Chondrocyte (in vitro differentiated cells): Measurements from ENCODE around the gene OR2AE1. TPM values are rescaled to one million over a fixed set of nuclear protein-coding genes. Genes with fewer than 3 reads are reported as not detected.
"Not testable (repeated sequence)": the region's sequence is repeated elsewhere in the genome, so short reads cannot be mapped to it uniquely, and the experiment has no call there.

ENCODE experiments used
- DNase-seq: peaks from one replicate; pipeline ENCODE4 v3.0.0; 2021; ENCODE audit warnings: mixed read lengths, low spot score
- H3K27ac Mint-ChIP-seq: one replicate; pipeline ENCODE4 v1.8.0; 2021; ENCODE audit warnings: mild to moderate bottlenecking, moderate library complexity, mixed read lengths; ENCODE audit not compliant: unreplicated experiment
- H3K27me3 Mint-ChIP-seq: 2 replicates; pipeline ENCODE4 v1.8.0; 2021; ENCODE audit warnings: low read depth, mixed read lengths
- H3K36me3 Mint-ChIP-seq: 2 replicates; pipeline ENCODE4 v1.8.0; 2021; ENCODE audit warnings: low read depth, mixed read lengths
- H3K4me1 Mint-ChIP-seq: 2 replicates; pipeline ENCODE4 v1.8.0; 2021; ENCODE audit warnings: low read depth, mild to moderate bottlenecking, mixed read lengths
- H3K4me3 Mint-ChIP-seq: one replicate; pipeline ENCODE4 v1.8.0; 2021; ENCODE audit warnings: mild to moderate bottlenecking, moderate library complexity, mixed read lengths; ENCODE audit not compliant: unreplicated experiment
- H3K9me3 Mint-ChIP-seq: 2 replicates; pipeline ENCODE4 v1.8.0; 2021; ENCODE audit warnings: low read depth, mixed read lengths
- CTCF ChIP-seq: fragments of 200-600 bp; sonication (generic); IDR thresholded peaks from 2 replicates; pipeline ENCODE4 v1.5.0; 2021; ENCODE audit warnings: antibody characterized with exemption, mild to moderate bottlenecking, moderate library complexity
- total RNA-seq: library from RNA; stranded (reverse); gene quantifications from 3 replicates; pipeline ENCODE4 v1.2.1, GENCODE V29; 2021

Gene OR2AE1
- total RNA-seq, 1 donor from 2014 or later: not detected

- no peak for DNase-seq
- H3K4me1 Mint-ChIP-seq: no peaks in the 10 kb centered on the region
- no peak for TF ChIP-seq CTCF
- peaks cover 5% of the 10 kb centered on the region for H3K27me3 Mint-ChIP-seq
- peaks cover 21% of the 10 kb centered on the region for H3K36me3 Mint-ChIP-seq
- H3K27ac Mint-ChIP-seq: no peak overlapping the region
- H3K4me3 Mint-ChIP-seq: no peak overlapping the region
- peaks cover 10% of the 10 kb centered on the region for H3K9me3 Mint-ChIP-seq
These were observed 21.2 kb upstream of the OR2AE1 start for GRCh38 chr7:99898023-99898357.

GRCh38 chr7:99897322-99898022 is 20.6 kb upstream of the OR2AE1 start:
- no peak for DNase-seq
- no peaks in the 10 kb centered on the region for H3K4me1 Mint-ChIP-seq
- peaks cover 10% of the 10 kb centered on the region for H3K9me3 Mint-ChIP-seq
- peaks cover under 1% of the 10 kb centered on the region for H3K27me3 Mint-ChIP-seq
- peaks cover 17% of the 10 kb centered on the region for H3K36me3 Mint-ChIP-seq
- no peak overlapping the region for H3K4me3 Mint-ChIP-seq
- H3K27ac Mint-ChIP-seq: no peak overlapping the region
- no peak for TF ChIP-seq CTCF

GRCh38 chr7:99894738-99895137 is 17.9 kb upstream of the OR2AE1 start:
- Mint-ChIP-seq H3K9me3 (no peaks in the 10 kb centered on the region), H3K27me3 (no peaks in the 10 kb centered on the region), H3K4me3 (no peak overlapping the region), H3K4me1 (no peaks in the 10 kb centered on the region), H3K36me3 (no peaks in the 10 kb centered on the region), H3K27ac (no peak overlapping the region)
- no peak for TF ChIP-seq CTCF
- no peak for DNase-seq

- no peaks in the 10 kb centered on the region for H3K4me1 Mint-ChIP-seq
- H3K36me3 Mint-ChIP-seq: no peaks in the 10 kb centered on the region
- TF ChIP-seq CTCF: no peak
- no peak overlapping the region for H3K4me3 Mint-ChIP-seq
- DNase-seq: no peak
- H3K9me3 Mint-ChIP-seq: peaks cover 2% of the 10 kb centered on the region
- no peaks in the 10 kb centered on the region for H3K27me3 Mint-ChIP-seq
- H3K27ac Mint-ChIP-seq: no peak overlapping the region
These were observed 16.4 kb upstream of the OR2AE1 start for GRCh38 chr7:99893280-99893679.

- H3K27ac Mint-ChIP-seq, H3K9me3 Mint-ChIP-seq, H3K36me3 Mint-ChIP-seq, H3K4me3 Mint-ChIP-seq, H3K4me1 Mint-ChIP-seq, DNase-seq, H3K27me3 Mint-ChIP-seq: not testable (repeated sequence)
These were observed 13.5 kb upstream of the OR2AE1 start for GRCh38 chr7:99890348-99890747.

GRCh38 chr7:99888366-99888765 is 11.5 kb upstream of the OR2AE1 start:
- not testable (repeated sequence) for H3K4me1 Mint-ChIP-seq, H3K27ac Mint-ChIP-seq, H3K36me3 Mint-ChIP-seq, DNase-seq, H3K4me3 Mint-ChIP-seq, H3K27me3 Mint-ChIP-seq
- H3K9me3 Mint-ChIP-seq: peaks cover 14% of the 10 kb centered on the region
